ENCODE results near the gene ASAP3. TPM values are rescaled to one million over a fixed set of nuclear protein-coding genes. Genes with fewer than 3 reads are reported as not detected.
A peak's percentile ranks its signal among the peaks of the same experiment; 100 is the strongest.

The ASAP3 gene
- polyA plus RNA-seq, 1 experiment: 33.9 TPM

DNA sequence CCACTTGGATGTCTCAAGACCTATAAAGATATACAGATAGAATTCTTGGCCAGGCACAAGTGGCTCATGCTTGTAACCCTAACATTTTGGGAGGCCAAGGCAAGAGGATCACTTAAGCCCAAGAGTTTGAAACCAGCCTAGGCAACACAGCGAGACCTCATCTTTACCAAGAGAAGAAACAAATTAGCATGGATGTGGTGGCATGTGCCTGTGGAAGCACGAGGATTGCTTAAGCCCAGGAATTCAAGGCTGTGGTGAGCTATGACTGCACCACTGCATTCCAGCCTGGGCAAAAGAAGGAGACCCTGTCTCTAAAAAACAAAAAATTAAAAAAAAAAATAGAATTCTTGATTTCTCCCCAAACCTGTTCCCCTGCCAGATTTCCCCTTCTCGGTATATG lies 8.3 kb downstream of the ASAP3 start:
- ChIA-PET CTCF (interaction anchor here (1.0 kb wide), 1 partner anchor 258 kb away, joined by 3 read pairs; the partner anchor contains the start of gene HTR1D), POLR2A (interaction anchor here (0.6 to 0.9 kb wide), 4 partner anchors 8 to 206 kb away, joined by 3 to 4 read pairs (median 4); partner anchors contain the start of genes ASAP3 and HNRNPR)
- DNase-seq (ENCODE audit: low read depth): no peak
- Histone ChIP-seq H3K36me3 (ENCODE audit: control insufficient read depth, insufficient read depth, low read length) (no peaks in the 10 kb centered on the region), H3K27me3 (ENCODE audit: control insufficient read depth, insufficient read depth, low read length) (no peaks in the 10 kb centered on the region), H3K4me3 (ENCODE audit: low read depth, low read length) (no peak overlapping the region)
- TF ChIP-seq, protein P1, sequence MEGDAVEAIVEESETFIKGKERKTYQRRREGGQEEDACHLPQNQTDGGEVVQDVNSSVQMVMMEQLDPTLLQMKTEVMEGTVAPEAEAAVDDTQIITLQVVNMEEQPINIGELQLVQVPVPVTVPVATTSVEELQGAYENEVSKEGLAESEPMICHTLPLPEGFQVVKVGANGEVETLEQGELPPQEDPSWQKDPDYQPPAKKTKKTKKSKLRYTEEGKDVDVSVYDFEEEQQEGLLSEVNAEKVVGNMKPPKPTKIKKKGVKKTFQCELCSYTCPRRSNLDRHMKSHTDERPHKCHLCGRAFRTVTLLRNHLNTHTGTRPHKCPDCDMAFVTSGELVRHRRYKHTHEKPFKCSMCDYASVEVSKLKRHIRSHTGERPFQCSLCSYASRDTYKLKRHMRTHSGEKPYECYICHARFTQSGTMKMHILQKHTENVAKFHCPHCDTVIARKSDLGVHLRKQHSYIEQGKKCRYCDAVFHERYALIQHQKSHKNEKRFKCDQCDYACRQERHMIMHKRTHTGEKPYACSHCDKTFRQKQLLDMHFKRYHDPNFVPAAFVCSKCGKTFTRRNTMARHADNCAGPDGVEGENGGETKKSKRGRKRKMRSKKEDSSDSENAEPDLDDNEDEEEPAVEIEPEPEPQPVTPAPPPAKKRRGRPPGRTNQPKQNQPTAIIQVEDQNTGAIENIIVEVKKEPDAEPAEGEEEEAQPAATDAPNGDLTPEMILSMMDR (IDR thresholded peaks at IDR 0.05; ENCODE audit: insufficient read depth, low read depth, low read length): no peak

DNA sequence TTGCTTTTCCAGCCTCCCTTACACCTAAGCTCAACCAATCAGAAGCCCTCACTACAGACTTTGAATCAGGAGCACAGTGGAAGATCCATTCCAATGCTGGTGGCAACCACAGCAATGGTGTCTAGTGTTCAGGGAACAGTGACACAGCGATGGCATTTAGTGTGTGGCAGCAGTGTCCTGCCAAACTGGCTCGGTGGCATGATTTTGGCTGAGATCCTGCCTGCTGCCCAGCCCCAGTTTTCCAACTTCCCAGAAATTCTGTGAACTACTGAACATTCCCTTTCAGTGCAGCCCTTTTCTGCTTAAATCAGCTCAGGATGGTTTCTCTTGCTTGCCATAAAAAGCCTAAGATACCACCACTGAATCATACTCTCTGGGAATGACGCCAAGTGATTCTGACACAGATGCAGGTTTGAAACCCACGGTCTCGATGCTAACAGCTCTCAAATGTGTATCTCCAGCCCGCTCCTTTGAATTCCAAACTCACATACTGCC lies 8.8 kb downstream of the ASAP3 start:
- no peaks in the 10 kb centered on the region for H3K27me3 ChIP-seq (ENCODE audit: control insufficient read depth, insufficient read depth, low read length)
- no peaks in the 10 kb centered on the region; the same call in 1 of the 2 replicates for H3K36me3 ChIP-seq (ENCODE audit: control insufficient read depth, insufficient read depth, low read length)
- CTCF ChIA-PET: interaction anchor here (1.0 kb wide), 2 partner anchors 9 to 258 kb away, joined by 3 to 4 read pairs; partner anchors contain the start of genes ASAP3 and HTR1D
- POLR2A ChIA-PET: interaction anchor here (0.6 to 0.7 kb wide), 2 partner anchors 18 to 131 kb away, joined by 3 to 4 read pairs; partner anchors contain the start of gene HNRNPR
- no peak overlapping the region for H3K4me3 ChIP-seq (ENCODE audit: low read depth, low read length)
- DNase-seq (ENCODE audit: low read depth): peak; percentile 82
- TF ChIP-seq, protein P1 (IDR thresholded peaks at IDR 0.05; ENCODE audit: insufficient read depth, low read depth, low read length): no peak

DNA sequence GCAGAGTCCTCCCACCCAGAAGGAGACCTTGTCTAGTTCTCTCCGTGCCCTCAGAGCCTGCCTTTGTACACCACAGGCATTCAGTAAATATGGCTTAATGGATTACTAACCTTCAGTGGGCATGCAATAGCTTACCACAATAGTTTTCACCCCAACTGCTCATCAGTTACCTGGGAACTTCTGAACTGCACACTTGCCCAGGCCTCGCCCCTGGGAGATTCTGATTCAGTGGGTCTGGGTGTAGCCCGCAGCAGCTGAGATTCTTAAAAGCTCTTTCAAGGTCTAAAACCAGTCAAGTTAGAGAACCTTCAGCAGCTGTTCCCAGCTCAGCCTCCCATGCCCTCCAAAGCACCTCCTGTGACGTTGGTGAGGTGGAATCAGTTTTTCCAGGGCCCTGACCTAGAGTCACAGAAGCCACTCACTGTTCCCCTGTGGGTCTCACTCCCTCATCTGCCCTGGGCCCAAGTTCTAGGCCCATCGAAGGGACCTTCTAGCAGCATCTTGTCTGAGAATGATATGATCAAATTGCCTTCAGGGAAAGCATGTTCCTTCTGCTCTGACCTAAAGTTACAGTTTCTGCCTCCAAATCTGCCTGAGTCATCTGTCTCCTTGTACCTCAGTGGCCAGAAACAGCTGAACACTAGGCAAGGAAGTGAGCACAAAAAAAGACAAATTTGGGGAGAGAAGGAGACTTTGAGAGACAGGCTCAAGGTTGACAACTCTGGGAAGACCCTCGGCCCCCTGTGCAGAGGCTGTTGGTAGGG lies 10.8 kb downstream of the ASAP3 start:
- CTCF ChIA-PET: no interaction called here

DNA sequence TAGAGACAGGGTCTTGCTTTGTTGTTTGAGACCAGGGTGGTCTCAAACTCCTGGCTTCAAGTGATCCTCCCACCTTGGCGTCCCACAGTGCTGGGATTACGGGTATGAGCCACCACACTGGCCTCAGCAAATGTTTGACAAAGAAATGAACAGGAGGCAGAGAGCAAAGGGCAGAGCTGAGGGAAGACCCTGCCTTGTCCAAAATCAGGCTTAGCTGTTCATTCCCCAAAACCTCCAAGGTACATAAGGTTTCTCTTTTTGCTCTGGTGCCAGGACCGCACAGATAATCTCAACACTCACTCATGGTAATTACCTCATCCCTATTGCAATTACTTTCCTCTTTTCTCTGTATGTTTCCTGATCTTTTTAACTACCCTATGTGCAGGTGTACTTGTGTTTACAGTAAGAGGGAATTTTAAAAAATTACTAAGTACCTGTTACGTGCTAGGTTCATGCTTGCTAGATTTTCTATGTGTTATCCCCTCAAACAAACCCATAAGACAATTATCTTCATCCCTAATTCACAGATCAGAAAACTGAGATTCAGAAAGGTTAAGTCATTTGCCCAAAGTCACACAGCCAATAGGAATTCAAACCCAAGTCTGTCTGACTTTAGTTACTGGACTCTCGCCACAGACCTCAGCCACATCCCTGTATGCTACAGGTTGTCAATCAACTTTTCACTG lies 11.5 kb downstream of the ASAP3 start:
- no peaks in the 10 kb centered on the region; the same call in 1 of the 2 replicates for H3K36me3 ChIP-seq (ENCODE audit: control insufficient read depth, insufficient read depth, low read length)
- TF ChIP-seq, protein P1 (IDR thresholded peaks at IDR 0.05; ENCODE audit: insufficient read depth, low read depth, low read length): no peak
- ChIA-PET POLR2A (no interaction called here), CTCF (no interaction called here)
- H3K4me3 ChIP-seq (ENCODE audit: low read depth, low read length): no peak overlapping the region
- DNase-seq (ENCODE audit: low read depth): no peak
- no peaks in the 10 kb centered on the region for H3K27me3 ChIP-seq (ENCODE audit: control insufficient read depth, insufficient read depth, low read length)

More for the DNA sequence above, 10.8 kb downstream of the ASAP3 start:
- no peak for DNase-seq (ENCODE audit: low read depth)
- Histone ChIP-seq H3K4me3 (ENCODE audit: low read depth, low read length) (no peak overlapping the region), H3K36me3 (ENCODE audit: control insufficient read depth, insufficient read depth, low read length) (no peaks in the 10 kb centered on the region; the same call in 1 of the 2 replicates), H3K27me3 (ENCODE audit: control insufficient read depth, insufficient read depth, low read length) (no peaks in the 10 kb centered on the region)
- POLR2A ChIA-PET: no interaction called here
- TF ChIP-seq, protein P1 (IDR thresholded peaks at IDR 0.05; ENCODE audit: insufficient read depth, low read depth, low read length): no peak

Measured in BJ (cell line).